Sciatic nerve (tissue), 2 donors: Measurements from ENCODE around the gene MKNK2. TPM values are rescaled to one million over a fixed set of nuclear protein-coding genes. Genes with fewer than 3 reads are reported as not detected.
A peak's percentile ranks its signal among the peaks of the same experiment; 100 is the strongest.

Source experiments
- ATAC-seq: fragments of 200-7000 bp; cut with Tn5 transposase; one replicate; pipeline ENCODE4 v1.9.1; 2020; ENCODE audit warnings: mild to moderate bottlenecking, moderate library complexity
- DNase-seq: peaks from one replicate; pipeline ENCODE4 v3.0.0-alpha.2; 2020; ENCODE audit warnings: low spot score
- intact Hi-C: fragments of 100-400 bp; cut with DNase I; formaldehyde crosslinking; loops from one replicate; pipeline ENCODE4 v1.14.2; 2022
- total RNA-seq: library from RNA; stranded (reverse); fragmentation: NEBNext Ultra II Directional; extraction: Animal tissue kit (Norgen Biotek cat#: 25700); gene quantifications from one replicate; pipeline ENCODE4 v1.2.1, GENCODE V29; 2021
- donor health status: DM: no; HTN: no; CAD: no.
- donor health status: DM: no; HTN: no; CAD: no.

The MKNK2 gene
- total RNA-seq, 1 donor from 2014 or later = 140 TPM

GRCh38 chr19:2060884-2061494 lies 9.9 kb upstream of the MKNK2 start:
- peak; percentile 29 for ATAC-seq
- intact Hi-C loops = no loop called here
- peak; percentile 86 for DNase-seq

- DNase-seq (peak; percentile 79), ATAC-seq (peak; percentile 13)
- intact Hi-C loops = no loop called here
Measured at GRCh38 chr19:2059422-2060201, 8.6 kb upstream of the MKNK2 start.

GRCh38 chr19:2058570-2059421 lies 7.8 kb upstream of the MKNK2 start:
- DNase-seq (no peak), ATAC-seq (no peak)
- intact Hi-C loops = no loop called here

- ATAC-seq (no peak), DNase-seq (peak; percentile 68)
- intact Hi-C loops = no loop called here
Measured at GRCh38 chr19:2057484-2058469, 6.7 kb upstream of the MKNK2 start.

GRCh38 chr19:2056837-2057192 lies 5.8 kb upstream of the MKNK2 start:
- intact Hi-C loops = no loop called here
- ATAC-seq = no peak

GRCh38 chr19:2055931-2056836 lies 5.1 kb upstream of the MKNK2 start:
- intact Hi-C loops = no loop called here
- DNase-seq (peak; percentile 82), ATAC-seq (peak; percentile 73)

More at GRCh38 chr19:2056837-2057192, 5.8 kb upstream of the MKNK2 start:
- DNase-seq = peak; percentile 72

DNA sequence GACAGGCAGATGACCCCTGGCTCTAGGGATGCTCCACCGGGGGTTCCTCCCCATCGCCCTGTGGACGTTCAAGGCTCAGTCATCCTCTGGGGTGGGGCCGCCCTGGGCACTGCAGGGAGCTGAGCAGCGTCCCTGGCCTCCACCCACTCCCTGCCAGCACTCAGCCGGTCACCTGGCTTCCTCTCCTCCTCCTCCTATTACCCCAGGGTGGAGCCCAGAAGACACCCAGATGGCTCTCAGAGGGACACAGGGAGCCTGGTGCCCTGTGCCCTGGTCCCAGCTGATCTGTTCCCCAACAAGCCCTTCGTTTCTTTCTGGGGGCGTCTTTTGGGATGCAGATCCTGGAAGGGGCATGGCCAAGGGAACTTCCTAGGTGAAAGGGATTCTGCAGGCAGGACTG lies 3.7 kb upstream of the MKNK2 start:
- intact Hi-C loops = no loop called here
- no peak for ATAC-seq
- DNase-seq = no peak

GRCh38 chr19:2053601-2054389 lies 2.8 kb upstream of the MKNK2 start:
- peak; percentile 82 for DNase-seq
- peak; percentile 0 for ATAC-seq
- intact Hi-C loops = no loop called here

GRCh38 chr19:2051773-2052704 lies 995 bp upstream of the MKNK2 start:
- ATAC-seq (no peak), DNase-seq (peak; percentile 78)
- intact Hi-C loops = no loop called here

DNA sequence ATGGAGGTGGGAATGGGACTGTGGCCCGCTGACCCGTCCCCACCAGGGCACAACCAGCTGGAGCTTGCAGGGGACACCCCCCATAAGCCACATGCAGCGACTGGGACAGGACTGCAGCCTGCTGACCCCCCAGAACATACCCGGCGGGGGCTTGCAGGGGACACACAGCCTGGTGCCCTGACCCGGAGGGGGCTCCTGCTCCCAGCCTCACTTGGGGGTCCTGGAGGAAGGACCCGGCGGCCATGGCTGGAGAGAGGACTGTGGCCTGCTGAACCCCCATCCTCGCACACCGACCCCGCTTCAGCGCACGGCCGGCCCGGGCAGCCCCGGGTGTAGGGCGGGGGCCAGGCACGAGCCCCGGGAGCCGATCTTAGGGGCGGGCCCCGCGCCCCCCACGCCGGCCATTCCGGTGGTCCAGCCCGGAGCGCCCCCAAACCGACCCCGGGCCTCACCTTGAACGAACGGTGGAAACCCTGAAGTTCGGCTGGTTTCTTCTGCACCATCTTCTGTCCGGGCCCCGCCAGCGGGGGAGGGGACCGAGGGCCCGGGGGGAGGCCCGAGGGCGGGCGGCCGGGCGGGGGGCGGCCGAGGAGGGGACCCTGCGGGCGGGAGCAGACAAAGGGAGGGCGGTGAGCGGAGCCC lies 574 bp downstream of the MKNK2 start:
- peak; percentile 8 for ATAC-seq
- intact Hi-C loops = no loop called here

GRCh38 chr19:2049741-2050348 lies 1.2 kb downstream of the MKNK2 start:
- DNase-seq (peak; percentile 86), ATAC-seq (peak; percentile 82)
- intact Hi-C loops = no loop called here

More for the DNA sequence above, 574 bp downstream of the MKNK2 start:
- DNase-seq = peak; percentile 72

- DNase-seq (peak; percentile 74), ATAC-seq (peak; percentile 18)
- intact Hi-C loops = no loop called here
Measured at GRCh38 chr19:2048959-2049740, 1.9 kb downstream of the MKNK2 start.

DNA sequence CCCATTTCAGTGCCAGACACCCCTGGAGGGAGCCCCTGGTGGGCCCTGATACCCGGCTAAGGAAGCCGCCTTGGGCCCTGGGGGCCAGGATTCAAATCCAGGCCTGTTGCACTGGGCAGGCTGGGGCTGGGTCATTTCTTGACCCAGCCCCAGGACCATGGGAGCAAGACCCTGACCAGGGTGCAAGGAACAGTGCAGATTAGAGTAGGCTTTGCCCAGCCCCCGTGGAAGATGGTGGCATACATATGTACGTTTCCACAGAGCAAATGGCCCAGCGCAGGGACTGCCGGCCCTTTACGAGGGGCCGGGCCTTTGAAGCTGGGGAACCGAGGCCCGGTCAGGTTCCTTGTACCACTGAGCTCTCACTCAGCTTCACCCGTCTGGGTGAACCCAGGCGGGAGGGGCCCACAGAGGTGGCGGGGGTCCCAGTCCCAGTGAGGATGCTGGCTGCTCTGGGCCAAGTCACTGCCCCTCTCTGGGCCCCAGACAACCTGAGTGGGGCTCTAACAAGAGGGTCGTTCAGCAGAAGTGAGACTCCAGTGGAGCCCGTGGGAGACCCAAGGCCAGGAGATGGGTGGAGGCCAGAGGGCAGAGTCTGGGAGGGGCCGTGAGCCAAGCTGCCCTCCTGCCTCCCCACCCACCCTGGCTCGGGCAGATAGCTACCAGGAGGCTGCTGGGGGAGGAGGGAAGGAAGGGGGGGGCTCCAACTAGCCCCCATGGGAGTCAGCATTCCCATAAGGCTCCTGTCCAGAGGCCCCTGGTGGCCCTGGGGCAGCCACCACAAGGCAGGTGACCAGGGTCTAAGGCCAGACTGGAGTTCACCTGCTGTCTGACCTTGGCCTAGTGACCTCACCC lies 2.7 kb downstream of the MKNK2 start:
- no peak for DNase-seq
- ATAC-seq = no peak
- intact Hi-C loops = no loop called here
